Measurements from ENCODE around the gene HDAC7.

HDAC7 gene

DNA sequence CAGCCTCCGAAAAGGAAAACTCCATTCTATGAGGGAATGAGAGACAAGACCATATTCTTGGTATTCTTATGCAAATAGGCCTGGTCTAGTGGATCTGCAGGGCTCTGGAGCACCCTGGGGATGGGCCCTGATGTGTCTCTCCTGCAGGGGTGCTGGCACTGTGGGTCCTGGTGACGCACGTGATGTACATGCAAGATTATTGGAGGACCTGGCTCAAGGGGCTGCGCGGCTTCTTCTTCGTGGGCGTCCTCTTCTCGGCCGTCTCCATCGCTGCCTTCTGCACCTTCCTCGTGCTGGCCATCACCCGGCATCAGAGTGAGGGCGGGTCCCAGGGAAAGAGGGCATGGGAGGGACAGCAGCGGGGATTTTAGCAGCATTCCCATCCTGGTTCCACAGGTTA, 40.8 kb downstream of the HDAC7 start:
- DNase-seq (ENCODE audit: low read depth), result no peak

DNA sequence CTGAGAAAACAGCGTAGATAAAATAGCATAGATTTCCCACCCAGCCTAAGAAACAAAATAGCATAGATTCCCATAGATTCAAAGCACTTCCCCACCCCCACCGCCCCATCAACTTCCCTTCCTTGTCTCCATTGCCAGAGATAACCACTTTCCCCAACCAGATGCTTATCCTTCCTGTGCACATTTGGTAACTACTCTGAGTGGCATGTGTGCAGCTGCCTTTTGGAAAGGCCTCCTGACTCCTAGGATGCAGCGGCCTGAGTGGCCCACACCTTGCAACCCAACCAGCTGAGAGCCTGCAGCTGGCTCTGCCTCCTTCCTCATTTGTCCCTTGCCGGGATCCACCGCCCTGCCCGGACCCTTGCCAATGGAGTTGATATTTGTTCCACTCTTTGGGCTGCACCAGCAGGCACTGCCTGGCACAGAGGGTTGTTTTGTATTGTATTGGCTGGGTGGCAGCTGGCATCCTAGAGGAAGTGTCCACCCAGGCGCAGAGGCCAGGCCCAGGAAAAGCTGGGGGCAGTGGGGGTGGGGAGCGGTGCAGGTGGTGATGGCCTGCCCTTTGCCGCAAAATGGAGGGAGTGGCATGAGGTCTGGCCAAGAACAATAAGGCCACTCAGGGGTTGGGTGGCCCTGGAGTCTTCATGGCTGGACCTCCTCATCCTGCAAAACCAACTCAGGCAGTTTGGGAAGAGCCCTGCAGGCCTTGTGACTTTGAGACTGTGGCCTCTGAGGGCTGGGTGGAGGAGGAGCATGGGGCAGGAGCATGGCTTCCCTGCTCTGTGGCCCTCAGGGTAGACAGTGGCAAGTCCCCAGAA, 41.8 kb downstream of the HDAC7 start:
- no peak for DNase-seq (ENCODE audit: low read depth)

DNA sequence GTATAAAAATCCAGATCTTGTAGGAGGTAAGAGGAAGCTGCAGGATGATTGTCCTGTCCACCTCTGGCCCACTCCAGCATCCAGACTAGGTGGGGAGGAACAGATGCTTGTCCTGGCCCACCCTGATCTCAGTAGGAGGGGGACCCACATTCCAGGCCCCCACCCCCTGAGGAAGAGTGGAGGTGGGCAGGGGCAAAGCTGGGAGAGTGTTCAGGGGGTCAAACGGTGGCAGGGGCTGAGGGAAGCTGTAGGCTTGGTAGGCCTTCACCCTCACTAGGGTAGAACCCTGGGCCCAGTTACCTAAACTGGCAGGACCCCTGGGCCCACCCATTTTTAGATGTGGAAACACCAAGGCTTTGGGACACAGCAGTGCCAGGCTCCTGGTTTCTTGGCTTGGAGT, 42.6 kb downstream of the HDAC7 start:
- no peak for DNase-seq (ENCODE audit: low read depth)

DNA sequence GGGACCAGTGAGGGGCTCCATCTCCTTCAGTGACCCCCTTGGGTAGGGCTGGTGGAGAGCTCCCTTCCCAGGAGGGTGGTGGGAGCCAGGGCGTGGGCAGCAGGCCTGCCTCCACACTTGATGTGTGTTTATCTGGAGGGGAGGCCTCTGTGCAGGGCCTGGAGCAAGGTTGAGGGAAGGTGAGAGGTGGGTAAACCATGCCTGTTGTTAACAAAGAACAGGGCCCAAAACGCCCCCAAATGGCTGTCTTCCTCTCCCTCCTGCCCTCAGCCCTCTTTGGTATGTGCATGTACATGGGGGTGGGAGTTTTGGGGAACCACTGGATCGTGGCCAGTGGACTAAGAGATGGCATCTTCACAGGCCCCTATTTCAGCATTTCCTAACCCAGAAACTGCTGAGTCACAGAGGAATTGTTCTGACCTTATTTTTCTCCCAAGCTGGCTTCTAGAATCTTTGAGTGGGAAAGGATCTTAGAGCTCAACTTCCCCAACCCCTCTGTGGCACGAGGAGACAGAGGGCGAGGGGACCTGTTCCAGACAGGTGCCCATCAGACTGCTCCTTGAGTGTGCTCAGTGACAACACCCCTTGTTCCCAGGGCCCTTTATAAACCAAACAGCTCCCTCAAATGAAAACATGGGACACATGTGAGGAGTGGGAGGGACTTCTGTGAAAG, 43.1 kb downstream of the HDAC7 start:
- DNase-seq (ENCODE audit: low read depth), result no peak

DNA sequence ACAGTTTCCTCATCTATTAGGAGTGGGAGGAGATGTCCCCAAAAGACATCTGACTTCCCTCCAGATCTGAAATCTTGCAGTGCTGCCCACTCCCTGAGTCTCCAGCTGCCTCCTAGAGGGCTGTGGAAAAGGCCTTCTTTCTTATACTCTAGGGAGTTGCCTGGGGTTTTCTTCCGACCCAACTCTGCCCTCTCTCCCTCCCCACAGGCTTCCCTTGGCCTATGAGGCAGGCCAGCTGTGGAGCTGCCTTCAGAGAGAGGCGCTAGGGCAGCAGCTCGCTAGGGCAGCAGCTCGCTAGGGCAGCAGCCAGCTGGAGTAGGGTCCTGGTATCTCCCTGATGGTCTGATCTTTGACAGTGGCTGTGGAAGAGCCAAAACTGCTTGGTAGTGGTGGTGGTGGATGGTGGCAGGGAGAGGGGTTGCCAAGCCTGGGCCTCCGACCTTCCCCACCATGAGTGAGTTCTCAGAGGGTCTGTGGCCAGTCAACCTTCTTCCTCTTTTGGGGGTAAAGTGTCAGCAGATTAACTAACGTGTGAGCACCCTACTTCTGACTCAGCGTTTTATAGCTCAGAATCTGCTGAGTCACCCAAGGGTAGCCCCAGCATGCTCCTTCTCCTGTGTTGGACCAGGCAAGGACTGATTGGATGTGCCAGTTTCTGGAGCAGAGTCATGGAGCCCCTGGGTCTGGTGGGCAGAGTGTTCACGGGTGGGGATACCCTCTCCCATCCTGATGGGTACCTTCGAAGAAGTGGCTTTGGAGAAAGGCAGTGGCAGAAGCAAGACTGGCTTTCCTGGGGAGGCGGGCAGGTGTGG, 44.4 kb downstream of the HDAC7 start:
- DNase-seq (ENCODE audit: low read depth), result no peak

DNA sequence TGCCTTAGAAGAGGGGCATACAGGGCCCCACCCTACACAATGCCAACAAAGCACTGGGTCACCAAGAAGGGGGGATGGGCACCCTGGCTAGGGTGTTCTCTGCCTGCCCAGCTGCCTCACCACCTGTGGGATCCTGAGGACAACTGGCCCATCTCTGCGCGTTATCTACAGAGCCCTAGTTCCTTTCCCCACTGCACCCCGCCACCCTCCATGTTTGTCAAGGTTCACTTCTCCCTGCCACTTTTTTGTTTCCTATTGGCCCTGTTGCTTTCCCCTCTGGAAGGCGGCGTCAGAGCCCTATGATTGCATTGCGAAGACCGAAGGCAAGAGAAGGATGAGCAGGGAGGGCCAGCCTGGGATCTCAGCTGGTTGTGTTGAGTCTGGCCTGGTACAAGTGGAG, 45.0 kb downstream of the HDAC7 start:
- no peak for DNase-seq (ENCODE audit: low read depth)

DNA sequence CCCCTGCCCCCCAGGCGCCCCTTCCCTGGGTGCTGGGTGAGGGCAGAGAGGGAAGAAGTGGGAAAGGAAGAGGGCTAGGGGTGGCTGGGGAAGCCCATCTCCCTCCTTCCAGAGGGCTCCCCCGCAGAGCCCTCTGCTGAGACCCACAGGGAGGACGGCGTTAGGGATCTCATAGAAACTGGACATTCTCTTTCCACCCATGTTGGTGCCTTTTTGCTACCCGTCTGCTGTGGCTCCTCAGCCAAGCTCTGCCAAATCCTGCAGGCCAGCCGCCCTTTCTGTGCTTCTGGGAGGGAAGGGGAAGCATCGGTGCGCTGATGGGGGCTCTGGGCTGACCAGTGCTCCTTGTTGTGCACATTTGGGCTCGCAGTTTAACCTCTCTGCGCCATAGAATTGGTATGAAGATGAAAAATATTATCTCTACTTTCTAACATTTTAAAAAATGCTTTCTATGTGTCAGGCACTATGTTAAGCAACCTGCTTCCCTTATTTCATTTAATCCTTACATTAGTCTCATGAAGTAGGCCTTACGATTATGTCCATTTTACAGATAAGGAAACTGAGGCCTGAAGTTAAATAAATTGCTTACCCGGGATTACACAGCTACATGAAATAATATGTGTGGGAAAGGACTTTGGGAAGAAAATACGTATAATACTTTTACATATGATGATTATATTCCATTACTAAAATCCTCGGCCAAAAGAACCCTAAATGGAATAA, 45.7 kb downstream of the HDAC7 start:
- no peak for DNase-seq (ENCODE audit: low read depth)

DNA sequence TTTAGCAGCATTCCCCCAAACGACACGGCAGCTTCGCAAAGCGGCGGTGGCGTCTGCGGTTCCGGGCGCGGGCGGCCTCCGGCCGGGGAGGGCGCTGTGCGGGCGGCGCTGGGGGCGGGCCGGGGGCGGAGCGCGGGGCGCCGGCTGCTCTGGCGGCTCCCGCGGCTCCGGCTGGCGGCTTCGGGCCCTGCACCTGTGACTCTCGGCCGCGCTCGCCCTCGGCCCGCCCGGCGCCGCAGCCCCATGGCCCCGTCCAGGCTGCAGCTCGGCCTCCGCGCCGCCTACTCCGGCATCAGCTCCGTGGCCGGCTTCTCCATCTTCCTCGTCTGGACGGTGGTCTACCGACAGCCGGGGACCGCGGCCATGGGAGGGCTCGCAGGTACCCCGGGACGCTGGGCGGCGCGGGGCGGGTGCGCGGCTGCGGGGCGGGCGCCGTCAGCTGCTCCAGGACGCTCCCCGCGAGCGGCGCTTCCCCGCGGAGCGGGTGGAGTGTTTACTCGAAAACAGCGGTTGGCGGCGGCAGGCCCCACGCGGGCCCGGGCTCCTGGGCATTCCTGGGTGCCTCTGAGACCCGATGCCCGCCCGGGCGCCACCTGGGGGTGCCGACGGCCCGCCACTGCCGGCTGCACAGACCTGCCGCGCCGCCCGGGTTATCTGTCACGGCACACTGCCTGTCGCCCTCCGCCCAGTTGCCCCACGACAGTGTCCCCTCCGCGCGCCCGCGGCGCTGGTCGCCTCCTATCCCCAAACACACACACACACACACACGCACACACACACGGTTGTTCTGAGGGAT, 46.4 kb downstream of the HDAC7 start, which contains the start of gene SLC48A1:
Gene SLC48A1, plus strand, starts transcription at position 177 of the 796 bp plus-strand sequence. Its CDS starts 67 bp downstream, at position 244.
- peak; percentile 59 for DNase-seq (ENCODE audit: low read depth)

DNA sequence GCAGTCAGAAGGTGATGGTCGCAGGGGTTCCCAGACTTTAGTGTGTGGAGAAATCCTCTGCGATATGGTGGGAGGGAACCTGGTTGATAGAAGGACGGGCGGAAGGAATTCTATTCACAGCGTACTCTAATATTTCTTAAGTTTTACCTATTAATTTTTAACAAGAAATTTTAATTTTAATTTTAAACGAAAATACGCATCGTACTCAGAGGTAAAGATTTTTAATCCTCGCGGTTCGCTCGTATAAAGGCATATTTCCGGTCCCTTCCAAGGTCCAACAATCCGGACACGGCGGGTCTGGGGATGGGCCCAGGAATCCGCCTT, 47.0 kb downstream of the HDAC7 start:
- DNase-seq (ENCODE audit: low read depth), result no peak

DNA sequence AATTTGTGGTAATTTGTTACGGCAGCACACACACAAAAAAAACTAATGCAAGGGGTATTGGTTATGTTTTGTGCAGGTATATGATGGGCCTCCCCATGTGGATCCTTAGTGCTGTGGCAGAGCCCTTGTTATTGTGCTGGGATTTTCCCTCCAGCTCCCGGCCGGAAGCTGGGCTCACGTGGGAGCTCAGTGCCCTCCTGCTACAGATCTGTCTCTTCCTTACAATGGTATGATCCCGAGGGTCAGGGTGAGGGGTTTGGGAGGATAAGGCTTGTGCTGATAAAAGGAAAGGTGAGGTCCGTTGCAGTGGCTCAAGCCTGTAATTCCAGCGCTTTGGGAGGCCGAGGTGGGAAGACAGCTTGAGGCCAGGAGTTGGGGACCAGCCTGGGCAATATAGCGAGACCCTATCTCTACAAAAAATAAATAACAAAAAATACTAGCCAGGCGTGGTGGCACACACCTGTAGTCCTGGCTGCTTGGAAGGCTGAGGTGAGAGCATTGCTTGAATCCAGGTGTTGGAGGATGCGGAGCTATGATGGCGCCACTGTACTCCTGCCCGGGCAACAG, 47.5 kb downstream of the HDAC7 start:
- no peak for DNase-seq (ENCODE audit: low read depth)

DNA sequence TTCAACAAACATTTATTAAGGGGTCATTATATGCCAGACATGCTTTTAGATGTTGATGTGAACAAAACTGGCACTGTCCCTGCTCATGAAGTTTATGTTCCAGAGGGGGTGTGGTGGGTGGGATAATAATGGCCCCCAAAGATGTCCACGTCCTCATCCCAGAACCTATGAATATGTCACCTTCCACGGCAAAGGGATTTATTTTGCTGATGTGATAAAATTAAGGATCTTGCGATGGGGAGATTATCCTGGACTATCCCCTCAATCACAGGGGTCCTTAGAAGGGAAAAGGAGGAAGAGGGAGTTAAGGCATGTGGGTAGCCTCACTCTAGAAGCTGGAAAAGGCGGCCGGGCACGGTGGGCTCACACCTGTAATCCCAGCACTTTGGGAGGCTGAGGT, 48.4 kb downstream of the HDAC7 start:
- DNase-seq (ENCODE audit: low read depth), result no peak

DNA sequence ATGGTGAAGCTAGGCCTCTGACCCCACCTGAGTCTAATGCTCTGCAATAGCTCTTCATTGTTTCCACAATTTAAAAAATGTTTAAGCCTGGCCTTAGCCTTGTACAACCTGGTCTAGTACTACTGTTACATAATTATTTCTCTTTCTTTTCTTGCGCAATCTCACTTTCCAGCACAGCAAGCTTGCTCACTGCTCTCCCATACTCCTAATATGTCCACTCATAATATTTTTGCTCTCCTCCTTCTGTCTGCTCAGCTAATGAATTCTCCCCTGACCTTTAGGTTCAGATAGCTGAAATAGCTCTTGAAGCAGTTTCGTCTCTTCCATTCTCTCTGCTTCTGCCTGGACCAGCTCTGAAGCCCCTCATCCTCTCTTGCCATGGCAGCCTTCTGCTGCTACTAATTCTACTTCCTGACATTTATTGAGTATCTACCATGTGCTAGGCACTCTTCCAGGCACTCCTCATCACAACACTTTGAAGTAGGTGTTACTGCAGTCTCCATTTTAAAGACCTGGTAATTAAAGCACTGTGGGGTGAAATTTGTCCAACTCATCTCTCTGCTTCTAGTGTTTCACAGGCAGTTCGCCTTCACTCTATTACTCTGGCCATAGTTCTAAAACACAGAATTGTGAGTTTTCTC, 49.5 kb downstream of the HDAC7 start:
- DNase-seq (ENCODE audit: low read depth), result no peak

DNA sequence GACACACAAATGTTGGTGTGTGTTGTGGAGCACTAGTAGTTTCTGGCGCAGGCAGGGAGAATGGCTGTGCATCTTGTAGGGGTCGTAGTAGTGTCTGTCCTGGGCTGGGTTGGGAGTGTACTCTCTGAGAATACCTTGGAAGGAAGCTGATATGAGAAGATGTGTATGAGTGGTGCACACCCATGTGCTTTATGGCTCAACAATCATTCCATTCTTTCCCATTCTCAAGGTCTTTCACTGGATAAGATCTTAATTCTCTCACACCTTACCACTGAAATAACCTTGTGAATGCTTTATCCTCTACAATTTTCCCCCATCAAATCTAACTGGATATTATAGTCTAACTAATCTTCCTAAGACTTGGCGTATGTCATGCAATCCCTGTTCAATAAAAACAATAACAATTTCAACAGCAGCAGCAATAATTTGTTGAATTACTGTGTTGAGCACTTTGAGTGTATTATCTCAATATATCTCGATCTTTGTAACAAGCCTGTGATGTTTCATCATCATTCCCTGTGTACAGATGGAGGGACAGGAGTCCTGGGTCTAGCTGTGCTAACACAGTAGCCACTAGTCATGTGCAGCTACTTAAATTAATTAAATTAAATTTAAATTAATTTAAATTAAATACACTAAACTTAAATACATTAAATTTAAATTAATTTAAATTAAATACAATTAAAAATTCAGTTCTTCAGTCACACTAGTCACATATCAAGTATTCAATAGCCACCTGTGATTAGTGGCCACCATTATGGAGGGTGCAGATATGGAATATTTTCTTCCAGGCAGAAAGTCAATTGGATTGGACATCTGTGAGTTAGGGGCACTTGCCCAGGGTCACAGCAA, 50.2 kb downstream of the HDAC7 start:
- no peak for DNase-seq (ENCODE audit: low read depth)

DNA sequence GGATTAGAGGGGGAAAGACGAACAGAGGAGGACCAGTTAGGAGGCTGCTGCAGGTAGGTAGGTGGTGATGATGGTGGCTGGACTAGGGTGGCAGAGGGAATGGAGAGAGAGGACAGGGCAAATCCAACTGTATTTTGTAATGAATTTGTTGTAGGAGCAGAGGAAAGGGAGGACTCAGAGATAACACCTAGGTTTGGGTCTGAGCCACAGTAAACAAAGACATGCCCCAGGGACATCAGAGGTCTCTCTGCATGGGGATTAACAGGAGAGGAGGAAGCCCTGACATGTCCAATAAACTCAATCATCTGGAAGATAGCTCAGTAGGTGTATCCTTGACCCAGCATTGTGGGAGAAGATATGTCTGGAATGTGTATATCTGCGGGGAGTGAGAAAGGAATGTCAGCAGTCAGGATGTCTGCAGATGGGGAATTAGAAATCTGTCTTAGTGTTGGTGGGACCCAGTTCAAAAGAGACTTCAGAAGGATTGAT, 51.3 kb downstream of the HDAC7 start:
- no peak for DNase-seq (ENCODE audit: low read depth)

DNA sequence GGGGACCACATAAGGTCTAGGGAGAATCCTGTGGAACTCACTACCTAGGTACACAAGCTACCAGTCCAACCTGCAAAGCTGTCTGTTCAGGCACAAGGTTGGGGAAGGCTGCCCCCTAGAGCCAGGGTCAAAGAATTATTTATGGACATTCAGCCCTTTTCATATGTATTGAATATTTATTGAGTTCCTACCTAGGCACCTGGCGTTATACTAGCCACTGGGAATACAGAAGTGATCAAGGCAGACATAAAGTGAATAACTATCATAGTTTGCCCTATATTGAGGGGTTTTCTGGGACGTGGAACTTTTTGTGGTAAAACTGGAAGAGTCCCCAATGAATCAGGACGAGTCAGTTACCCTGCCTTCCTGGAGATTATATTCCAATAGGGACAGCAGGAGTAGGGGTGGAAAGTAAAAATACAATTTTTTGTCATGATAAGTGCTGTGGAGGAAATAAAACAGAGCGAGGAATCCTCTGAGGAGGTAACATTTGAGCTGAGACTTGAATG, 52.4 kb downstream of the HDAC7 start:
- DNase-seq (ENCODE audit: low read depth), result peak; percentile 41

DNA sequence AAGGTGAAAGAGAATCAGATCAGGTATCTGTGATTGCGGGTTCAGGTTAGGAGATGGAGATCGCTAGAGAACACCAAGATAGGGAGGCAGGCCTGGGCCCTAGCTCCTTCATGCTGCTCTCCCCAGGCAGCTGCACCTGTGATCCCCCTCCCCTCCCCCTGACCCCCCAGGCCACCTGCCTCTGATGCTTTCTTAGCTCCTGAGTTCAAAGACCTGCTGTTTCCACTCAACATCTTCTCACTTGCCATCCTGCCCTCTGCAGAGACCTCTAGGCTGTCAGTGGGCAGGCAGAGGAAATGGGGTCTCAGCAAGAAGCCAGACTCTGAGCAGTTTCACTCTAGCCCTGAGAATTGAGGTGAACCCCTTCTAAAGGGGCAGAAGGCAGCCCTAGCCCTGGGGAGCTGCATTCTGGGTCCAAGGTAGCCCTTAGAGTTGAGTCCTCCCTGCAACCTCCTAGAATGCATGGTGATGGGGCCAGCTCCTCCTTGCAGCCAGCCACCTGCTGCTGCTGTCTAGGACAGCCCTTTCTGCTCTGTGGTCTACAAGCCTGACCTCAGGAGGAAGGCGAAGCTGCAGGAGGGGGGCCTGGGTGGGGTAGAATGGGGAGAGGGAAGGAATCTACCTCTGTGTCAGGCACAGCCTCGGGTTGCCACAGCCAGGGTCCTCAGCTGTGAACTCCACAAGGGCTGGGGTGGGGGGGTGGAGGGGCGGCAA, 53.0 kb downstream of the HDAC7 start:
- no peak for DNase-seq (ENCODE audit: low read depth)

DNA sequence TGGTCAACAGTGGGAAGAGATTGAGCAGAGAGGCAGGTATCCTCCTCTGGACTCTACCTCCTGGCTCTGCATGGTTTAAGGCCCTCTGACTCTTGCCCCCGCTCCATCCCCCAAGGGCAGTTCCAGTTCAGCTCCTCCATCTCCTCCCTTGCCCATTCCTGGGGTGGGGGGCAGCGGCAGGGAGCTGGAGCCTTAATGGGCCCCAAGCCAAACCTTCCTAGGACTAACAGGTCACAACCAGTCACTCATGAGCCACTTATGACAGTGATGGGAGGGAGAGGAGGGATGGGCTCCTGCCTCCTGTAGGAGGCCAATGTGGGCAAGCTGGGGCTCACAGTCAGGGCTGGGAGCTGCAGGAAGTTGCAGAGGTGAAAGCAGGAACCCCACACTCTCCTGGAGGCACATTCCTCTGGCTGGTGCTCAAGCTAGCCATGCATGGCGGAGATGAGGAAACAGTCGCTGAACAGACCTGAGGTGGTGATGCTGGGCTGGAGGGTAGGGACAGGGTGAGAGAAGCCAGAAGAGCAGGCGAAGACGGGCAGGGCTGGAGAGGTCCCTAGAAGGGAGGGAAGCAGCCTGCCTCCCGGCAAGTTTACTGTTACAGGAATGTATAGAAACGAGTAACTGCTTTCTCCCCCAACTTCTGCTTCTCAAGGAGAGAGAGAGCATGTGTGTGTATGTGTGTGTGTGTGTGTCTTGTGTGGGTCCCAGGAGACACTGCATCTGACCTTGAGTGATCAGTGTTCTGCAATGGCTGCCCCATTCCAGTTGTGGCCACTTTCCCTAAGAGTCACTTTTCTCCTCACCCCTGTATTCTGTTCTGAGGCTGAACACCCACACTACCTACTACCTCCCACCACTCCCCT, 56.0 kb downstream of the HDAC7 start:
- DNase-seq (ENCODE audit: low read depth), result no peak

Measured in stimulated activated CD8-positive, alpha-beta memory T cell treated with anti-CD3 and anti-CD28 coated beads, Interleukin-12 subunit alpha, Interleukin-12 subunit beta, amount 100 ng/mL, for 4 hours (primary cell).